ENCODE results near the gene MTCH1. TPM values are rescaled to one million over a fixed set of nuclear protein-coding genes. Genes with fewer than 3 reads are reported as not detected.
A peak's percentile ranks its signal among the peaks of the same experiment; 100 is the strongest.
"Not testable (repeated sequence)": the region's sequence is repeated elsewhere in the genome, so short reads cannot be mapped to it uniquely, and the experiment has no call there.

The MTCH1 gene
- total and polyA plus RNA-seq, 2 donors = 106 to 184 TPM

- not testable (repeated sequence) for H3K27ac ChIP-seq (ENCODE audit: low read depth); H3K4me1 ChIP-seq (ENCODE audit: insufficient read depth); H3K36me3 ChIP-seq (ENCODE audit: insufficient read depth); DNase-seq (ENCODE audit: extremely low spot score); H3K4me3 ChIP-seq (ENCODE audit: low read depth, low read length)
- 82% methylated on average over 2 of the region's 2 CpGs for WGBS
These were observed 4.4 kb upstream of the MTCH1 start for GRCh38 chr6:36990401-36990800.

- DNase-seq (ENCODE audit: extremely low spot score) = no peak
- Histone ChIP-seq H3K4me3 (ENCODE audit: low read depth, low read length) (no peak overlapping the region), H3K4me1 (ENCODE audit: insufficient read depth) (no peaks in the 10 kb centered on the region), H3K36me3 (ENCODE audit: insufficient read depth) (no peaks in the 10 kb centered on the region), H3K27ac (ENCODE audit: low read depth) (no peak overlapping the region)
- WGBS = 74% methylated on average over 6 of the region's 6 CpGs
These were observed 3.3 kb upstream of the MTCH1 start for GRCh38 chr6:36989264-36989663.

GRCh38 chr6:36986704-36987047, 680 bp upstream of the MTCH1 start:
- Histone ChIP-seq H3K27ac (ENCODE audit: low read depth) (peak overlapping the region; percentile 92), H3K4me3 (ENCODE audit: low read depth, low read length) (peak overlapping the region; percentile 85), H3K4me1 (ENCODE audit: insufficient read depth) (no peaks in the 10 kb centered on the region), H3K36me3 (ENCODE audit: insufficient read depth) (no peaks in the 10 kb centered on the region)
- DNase-seq (ENCODE audit: extremely low spot score) = no peak
- 2% methylated on average over 8 of the region's 8 CpGs for WGBS

GRCh38 chr6:36985417-36985807, 584 bp downstream of the MTCH1 start:
- peak overlapping the region; percentile 85 for H3K4me3 ChIP-seq (ENCODE audit: low read depth, low read length)
- no peaks in the 10 kb centered on the region for H3K36me3 ChIP-seq (ENCODE audit: insufficient read depth)
- H3K27ac ChIP-seq (ENCODE audit: low read depth) = peak overlapping the region; percentile 71
- under 1% methylated on average over 15 of the region's 15 CpGs for WGBS
- no peak for DNase-seq (ENCODE audit: extremely low spot score)
- H3K4me1 ChIP-seq (ENCODE audit: insufficient read depth) = no peaks in the 10 kb centered on the region

- Histone ChIP-seq H3K27ac (ENCODE audit: low read depth) (peak overlapping the region; percentile 35), H3K4me3 (ENCODE audit: low read depth, low read length) (peak overlapping the region; percentile 85), H3K36me3 (ENCODE audit: insufficient read depth) (no peaks in the 10 kb centered on the region), H3K4me1 (ENCODE audit: insufficient read depth) (no peaks in the 10 kb centered on the region)
- WGBS = 7% methylated on average over 19 of the region's 19 CpGs
- peak; percentile 23 for DNase-seq (ENCODE audit: extremely low spot score)
These were observed 1.2 kb downstream of the MTCH1 start for GRCh38 chr6:36984581-36985416.

GRCh38 chr6:36983538-36983937, 2.5 kb downstream of the MTCH1 start:
- WGBS = 78% methylated on average over 3 of the region's 3 CpGs
- Histone ChIP-seq H3K27ac (ENCODE audit: low read depth) (no peak overlapping the region), H3K4me1 (ENCODE audit: insufficient read depth) (no peaks in the 10 kb centered on the region)

GRCh38 chr6:36980876-36981619, 4.9 kb downstream of the MTCH1 start:
- H3K36me3 ChIP-seq (ENCODE audit: insufficient read depth) = peaks cover 3% of the 10 kb centered on the region
- no peak overlapping the region for H3K27ac ChIP-seq (ENCODE audit: low read depth)
- DNase-seq (ENCODE audit: extremely low spot score) = no peak
- 71% methylated on average over 14 of the region's 14 CpGs for WGBS
- no peaks in the 10 kb centered on the region for H3K4me1 ChIP-seq (ENCODE audit: insufficient read depth)
- H3K4me3 ChIP-seq (ENCODE audit: low read depth, low read length) = no peak overlapping the region

More at GRCh38 chr6:36983538-36983937, 2.5 kb downstream of the MTCH1 start:
- no peak for DNase-seq (ENCODE audit: extremely low spot score)
- no peaks in the 10 kb centered on the region for H3K36me3 ChIP-seq (ENCODE audit: insufficient read depth)
- no peak overlapping the region for H3K4me3 ChIP-seq (ENCODE audit: low read depth, low read length)

- DNase-seq (ENCODE audit: extremely low spot score) = no peak
- H3K36me3 ChIP-seq (ENCODE audit: insufficient read depth) = peaks cover 5% of the 10 kb centered on the region
- 61% methylated on average over 6 of the region's 6 CpGs for WGBS
- H3K27ac ChIP-seq (ENCODE audit: low read depth) = no peak overlapping the region
- H3K4me3 ChIP-seq (ENCODE audit: low read depth, low read length) = no peak overlapping the region
- H3K4me1 ChIP-seq (ENCODE audit: insufficient read depth) = no peaks in the 10 kb centered on the region
These were observed 5.9 kb downstream of the MTCH1 start for GRCh38 chr6:36980129-36980528.

GRCh38 chr6:36979347-36979742, 6.7 kb downstream of the MTCH1 start:
- Histone ChIP-seq H3K4me1 (ENCODE audit: insufficient read depth) (no peaks in the 10 kb centered on the region), H3K36me3 (ENCODE audit: insufficient read depth) (peaks cover 5% of the 10 kb centered on the region), H3K27ac (ENCODE audit: low read depth) (no peak overlapping the region), H3K4me3 (ENCODE audit: low read depth, low read length) (no peak overlapping the region)
- no peak for DNase-seq (ENCODE audit: extremely low spot score)
- WGBS = 23% methylated on average over 4 of the region's 4 CpGs

GRCh38 chr6:36978421-36979346, 7.3 kb downstream of the MTCH1 start:
- DNase-seq (ENCODE audit: extremely low spot score) = no peak
- Histone ChIP-seq H3K27ac (ENCODE audit: low read depth) (no peak overlapping the region), H3K4me1 (ENCODE audit: insufficient read depth) (no peaks in the 10 kb centered on the region), H3K36me3 (ENCODE audit: insufficient read depth) (peaks cover 5% of the 10 kb centered on the region), H3K4me3 (ENCODE audit: low read depth, low read length) (no peak overlapping the region)
- WGBS = 88% methylated on average over 11 of the region's 11 CpGs

- no peak overlapping the region for H3K4me3 ChIP-seq (ENCODE audit: low read depth, low read length)
- H3K27ac ChIP-seq (ENCODE audit: low read depth) = no peak overlapping the region
- DNase-seq (ENCODE audit: extremely low spot score) = no peak
- 76% methylated on average over 16 of the region's 16 CpGs for WGBS
- no peaks in the 10 kb centered on the region for H3K4me1 ChIP-seq (ENCODE audit: insufficient read depth)
- peaks cover 5% of the 10 kb centered on the region for H3K36me3 ChIP-seq (ENCODE audit: insufficient read depth)
These were observed 8.5 kb downstream of the MTCH1 start for GRCh38 chr6:36977470-36977941.

- Histone ChIP-seq H3K4me1 (ENCODE audit: insufficient read depth) (no peaks in the 10 kb centered on the region), H3K27ac (ENCODE audit: low read depth) (no peak overlapping the region), H3K4me3 (ENCODE audit: low read depth, low read length) (no peak overlapping the region), H3K36me3 (ENCODE audit: insufficient read depth) (peaks cover 5% of the 10 kb centered on the region)
- no peak for DNase-seq (ENCODE audit: extremely low spot score)
- 91% methylated on average over 6 of the region's 6 CpGs for whole genome bisulfite sequencing
These were observed 9.1 kb downstream of the MTCH1 start for GRCh38 chr6:36976931-36977330.

- WGBS = 94% methylated on average over 7 of the region's 7 CpGs
- H3K4me1 ChIP-seq (ENCODE audit: insufficient read depth) = no peaks in the 10 kb centered on the region
- DNase-seq (ENCODE audit: extremely low spot score) = no peak
- H3K4me3 ChIP-seq (ENCODE audit: low read depth, low read length) = no peak overlapping the region
- no peak overlapping the region for H3K27ac ChIP-seq (ENCODE audit: low read depth)
- peaks cover 5% of the 10 kb centered on the region for H3K36me3 ChIP-seq (ENCODE audit: insufficient read depth)
These were observed 9.5 kb downstream of the MTCH1 start for GRCh38 chr6:36976509-36976908.

Measured in urinary bladder (tissue), 4 donors.